ENCODE data around the gene LHFPL3.

DNA sequence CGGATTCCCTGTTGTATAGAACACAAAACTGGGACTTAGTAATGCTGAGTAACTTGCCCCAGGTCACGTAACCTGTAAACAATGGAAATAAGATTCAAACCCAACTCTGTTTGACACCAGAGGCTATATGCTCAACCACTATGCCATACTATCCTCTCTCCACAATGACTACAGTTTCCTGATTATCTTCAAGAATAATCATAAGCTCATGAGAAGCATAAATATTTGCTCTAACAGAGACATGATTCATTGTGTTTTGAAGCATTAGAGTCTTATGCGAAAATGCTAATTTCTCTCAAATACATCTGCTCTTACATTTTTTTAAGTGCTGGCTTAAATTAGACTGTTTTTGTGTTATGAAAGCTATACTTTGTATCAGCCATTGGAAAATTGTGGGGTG is 241.3 kb downstream of the LHFPL3 start:
- TF ChIP-seq, protein P1, sequence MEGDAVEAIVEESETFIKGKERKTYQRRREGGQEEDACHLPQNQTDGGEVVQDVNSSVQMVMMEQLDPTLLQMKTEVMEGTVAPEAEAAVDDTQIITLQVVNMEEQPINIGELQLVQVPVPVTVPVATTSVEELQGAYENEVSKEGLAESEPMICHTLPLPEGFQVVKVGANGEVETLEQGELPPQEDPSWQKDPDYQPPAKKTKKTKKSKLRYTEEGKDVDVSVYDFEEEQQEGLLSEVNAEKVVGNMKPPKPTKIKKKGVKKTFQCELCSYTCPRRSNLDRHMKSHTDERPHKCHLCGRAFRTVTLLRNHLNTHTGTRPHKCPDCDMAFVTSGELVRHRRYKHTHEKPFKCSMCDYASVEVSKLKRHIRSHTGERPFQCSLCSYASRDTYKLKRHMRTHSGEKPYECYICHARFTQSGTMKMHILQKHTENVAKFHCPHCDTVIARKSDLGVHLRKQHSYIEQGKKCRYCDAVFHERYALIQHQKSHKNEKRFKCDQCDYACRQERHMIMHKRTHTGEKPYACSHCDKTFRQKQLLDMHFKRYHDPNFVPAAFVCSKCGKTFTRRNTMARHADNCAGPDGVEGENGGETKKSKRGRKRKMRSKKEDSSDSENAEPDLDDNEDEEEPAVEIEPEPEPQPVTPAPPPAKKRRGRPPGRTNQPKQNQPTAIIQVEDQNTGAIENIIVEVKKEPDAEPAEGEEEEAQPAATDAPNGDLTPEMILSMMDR (conservative IDR thresholded peaks at IDR 0.05; ENCODE audit: low read length): no peak
- TF ChIP-seq EZH2phosphoT487 (IDR thresholded peaks at IDR 0.05; ENCODE audit: borderline replicate concordance, low read depth, low read length): no peak

Measured in OCI-LY7 (cell line).